ENCODE data around the gene MYOCD.
"Not testable (repeated sequence)": the region's sequence is repeated elsewhere in the genome, so short reads cannot be mapped to it uniquely, and the experiment has no call there.

Gene MYOCD

GRCh38 chr17:12665263-12666210, at the start of gene MYOCD:
Gene MYOCD (plus strand): TSS chr17:12665890. CDS start chr17:12666189, 299 bp downstream.
- DNase-seq (ENCODE audit: low read depth in 2 of 2), result no peak

- DNase-seq (ENCODE audit: low read depth in 2 of 2), result no peak
Measured at GRCh38 chr17:12616161-12616560, 49.5 kb upstream of the MYOCD start.

GRCh38 chr17:12618557-12618956, 47.1 kb upstream of the MYOCD start:
- no peak for DNase-seq (ENCODE audit: low read depth in 2 of 2)

- DNase-seq (ENCODE audit: low read depth in 2 of 2), result no peak
Measured at GRCh38 chr17:12619459-12620199, 46.1 kb upstream of the MYOCD start.

- no peak for DNase-seq (ENCODE audit: low read depth in 2 of 2)
Measured at GRCh38 chr17:12620200-12620720, 45.4 kb upstream of the MYOCD start.

GRCh38 chr17:12622726-12623125, 43.0 kb upstream of the MYOCD start:
- DNase-seq (ENCODE audit: low read depth in 2 of 2), result no peak

- DNase-seq (ENCODE audit: low read depth in 2 of 2), result no peak
Measured at GRCh38 chr17:12623220-12623848, 42.4 kb upstream of the MYOCD start.

GRCh38 chr17:12624211-12624610, 41.5 kb upstream of the MYOCD start:
- DNase-seq (ENCODE audit: low read depth in 2 of 2), result no peak

- DNase-seq (ENCODE audit: low read depth in 2 of 2), result no peak
Measured at GRCh38 chr17:12625092-12625491, 40.6 kb upstream of the MYOCD start.

GRCh38 chr17:12627177-12627629, 38.5 kb upstream of the MYOCD start:
- DNase-seq (ENCODE audit: low read depth in 2 of 2), result no peak

GRCh38 chr17:12627781-12628451, 37.8 kb upstream of the MYOCD start:
- no peak for DNase-seq (ENCODE audit: low read depth in 2 of 2)

GRCh38 chr17:12631076-12631475, 34.6 kb upstream of the MYOCD start:
- DNase-seq (ENCODE audit: low read depth in 2 of 2), result no peak

GRCh38 chr17:12632785-12633184, 32.9 kb upstream of the MYOCD start:
- no peak for DNase-seq (ENCODE audit: low read depth in 2 of 2)

GRCh38 chr17:12634789-12635414, 30.8 kb upstream of the MYOCD start:
- no peak for DNase-seq (ENCODE audit: low read depth in 2 of 2)

GRCh38 chr17:12635996-12636395, 29.7 kb upstream of the MYOCD start:
- DNase-seq (ENCODE audit: low read depth in 2 of 2), result not testable (repeated sequence)

- DNase-seq (ENCODE audit: low read depth in 2 of 2), result no peak
Measured at GRCh38 chr17:12637015-12637414, 28.7 kb upstream of the MYOCD start.

GRCh38 chr17:12637745-12638651, 27.7 kb upstream of the MYOCD start:
- DNase-seq (ENCODE audit: low read depth in 2 of 2), result no peak

- DNase-seq (ENCODE audit: low read depth in 2 of 2), result no peak
Measured at GRCh38 chr17:12640364-12640763, 25.3 kb upstream of the MYOCD start.

GRCh38 chr17:12641084-12641483, 24.6 kb upstream of the MYOCD start:
- DNase-seq (ENCODE audit: low read depth in 2 of 2), result no peak

- no peak for DNase-seq (ENCODE audit: low read depth in 2 of 2)
Measured at GRCh38 chr17:12642034-12642433, 23.7 kb upstream of the MYOCD start.

Measured in stimulated activated CD4-positive, alpha-beta T cell treated with anti-CD3 and anti-CD28 coated beads, Interleukin-1b, Interleukin-23, amount 100 ng/mL, for 4 hours (primary cell).